HEK293 (cell line): ENCODE results near the gene PLEKHG2.

Experiments used
- CTCF ChIA-PET: fragments of 350-600 bp; formaldehyde crosslinking; extraction: SDS; loops from one replicate; lab custom pipeline; 2021; ENCODE audit warnings: antibody characterized with exemption; lab: Yijun Ruan, JAX
- POLR2A ChIA-PET: fragments of 300-600 bp; formaldehyde crosslinking; extraction: SDS; loops from one replicate; lab custom pipeline; 2020; ENCODE audit warnings: antibody characterized with exemption, inconsistent platforms; lab: Yijun Ruan, JAX
- H3K27ac ChIP-seq: fragments of 200-500 bp; sonication (Bioruptor generic); 2 replicates; pipeline ENCODE4 v1.5.1; 2014; ENCODE audit warnings: low read depth, low read length, control low read depth, inconsistent platforms; ENCODE audit errors: extremely low read depth
- H3K36me3 ChIP-seq, 2 experiments: fragments of 200-500 bp in 1 of 2; sonication (Bioruptor generic) in 1 of 2; 1 replicate in 1 of 2; 2 replicates in 1 of 2; pipeline ENCODE4 v1.5.1; 2014 to 2017; ENCODE audit warnings: inconsistent platforms in 2 of 2, low read length in 2 of 2; ENCODE audit not compliant: control insufficient read depth in 2 of 2, insufficient read depth in 1 of 2
- H3K4me1 ChIP-seq: fragments of 200-500 bp; sonication (Bioruptor generic); 2 replicates; pipeline ENCODE4 v1.5.1; 2014; ENCODE audit warnings: mild to moderate bottlenecking, low read length, inconsistent platforms; ENCODE audit not compliant: control insufficient read depth, insufficient read depth
- H3K4me3 ChIP-seq: 2 replicates; pipeline ENCODE4 v1.5.1; 2011; ENCODE audit warnings: low read depth, mild to moderate bottlenecking, control low read depth, low read length, moderate library complexity
- H3K9me3 ChIP-seq: fragments of 200-500 bp; sonication (Bioruptor generic); 2 replicates; pipeline ENCODE4 v1.5.1; 2014; ENCODE audit warnings: low read depth, low read length, inconsistent platforms; ENCODE audit not compliant: control insufficient read depth, insufficient read depth
- INSM2 ChIP-seq: fragments of 450-650 bp; formaldehyde crosslinking; IDR thresholded peaks from 2 replicates; pipeline ENCODE4 v1.5.1; 2016; ENCODE audit warnings: missing biosample characterization, missing genetic modification characterization
- PRDM10 ChIP-seq: fragments of 450-650 bp; formaldehyde crosslinking; IDR thresholded peaks from 2 replicates; pipeline ENCODE4 v1.5.1; 2016; ENCODE audit warnings: missing biosample characterization, missing genetic modification characterization
- PRDM2 ChIP-seq: fragments of 450-650 bp; formaldehyde crosslinking; IDR thresholded peaks from 2 replicates; pipeline ENCODE4 v1.5.1; 2016; ENCODE audit warnings: missing biosample characterization, missing genetic modification characterization, borderline replicate concordance
- ZBTB1 ChIP-seq: fragments of 450-650 bp; formaldehyde crosslinking; IDR thresholded peaks from 2 replicates; pipeline ENCODE4 v1.5.1; 2016; ENCODE audit warnings: missing biosample characterization, missing genetic modification characterization
- ZNF121 ChIP-seq: fragments of 450-650 bp; formaldehyde crosslinking; IDR thresholded peaks from 2 replicates; pipeline ENCODE4 v1.5.1; 2016; ENCODE audit warnings: missing biosample characterization, missing genetic modification characterization
- ZNF174 ChIP-seq: fragments of 450-650 bp; formaldehyde crosslinking; IDR thresholded peaks from 2 replicates; pipeline ENCODE4 v1.5.0; 2017; ENCODE audit warnings: missing biosample characterization, mild to moderate bottlenecking, missing genetic modification characterization
- ZNF184 ChIP-seq: fragments of 450-650 bp; IDR thresholded peaks from 2 replicates; pipeline ENCODE4 v1.5.1; 2018; ENCODE audit warnings: missing biosample characterization, mild to moderate bottlenecking, missing genetic modification characterization
- ZNF596 ChIP-seq: fragments of 450-650 bp; IDR thresholded peaks from 2 replicates; pipeline ENCODE4 v1.5.0; 2018; ENCODE audit warnings: missing biosample characterization, mild to moderate bottlenecking, missing genetic modification characterization, moderate library complexity
- TF ChIP-seq, protein P1 (sequence below): fragments of 450-650 bp; formaldehyde crosslinking; IDR thresholded peaks from 2 replicates; pipeline ENCODE4 v1.5.1; 2016; ENCODE audit warnings: missing biosample characterization, missing genetic modification characterization
- TF ChIP-seq, protein P2 (sequence below): fragments of 450-650 bp; formaldehyde crosslinking; IDR thresholded peaks from 2 replicates; pipeline ENCODE4 v1.5.1; 2016; ENCODE audit warnings: missing biosample characterization, missing genetic modification characterization

The PLEKHG2 gene

GRCh38 chr19:39432677-39433025 lies 20.2 kb downstream of the PLEKHG2 start:
- Histone ChIP-seq H3K9me3 (no peaks in the 10 kb centered on the region), H3K27ac (peak overlapping the region; percentile 100), H3K4me1 (peaks cover 30% of the 10 kb centered on the region), H3K4me3 (no peak overlapping the region), H3K36me3 (peaks cover 32 to 43% of the 10 kb centered on the region in 2 experiments)
- TF ChIP-seq ZNF121 (tag by site-specific recombination): peak; percentile 63; the same call in 1 of the 2 replicates
- TF ChIP-seq, protein P1, sequence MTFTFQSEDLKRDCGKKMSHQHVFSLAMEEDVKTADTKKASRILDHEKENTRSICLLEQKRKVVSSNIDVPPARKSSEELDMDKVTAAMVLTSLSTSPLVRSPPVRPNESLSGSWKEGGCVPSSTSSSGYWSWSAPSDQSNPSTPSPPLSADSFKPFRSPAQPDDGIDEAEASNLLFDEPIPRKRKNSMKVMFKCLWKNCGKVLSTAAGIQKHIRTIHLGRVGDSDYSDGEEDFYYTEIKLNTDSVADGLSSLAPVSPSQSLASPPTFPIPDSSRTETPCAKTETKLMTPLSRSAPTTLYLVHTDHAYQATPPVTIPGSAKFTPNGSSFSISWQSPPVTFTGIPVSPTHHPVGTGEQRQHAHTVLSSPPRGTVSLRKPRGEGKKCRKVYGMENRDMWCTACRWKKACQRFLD: no peak
- POLR2A ChIA-PET: interaction anchor here (0.6 to 3.4 kb wide), 14 partner anchors 8 to 603 kb away, joined by 3 to 20 read pairs (median 6); partner anchors contain the start of genes MED29, PAF1, PLEKHG2 and SAMD4B
- CTCF ChIA-PET: interaction anchor here (0.6 to 1.8 kb wide), 8 partner anchors 11 to 101 kb away, joined by 3 to 10 read pairs (median 4); partner anchors contain the start of gene EID2B

GRCh38 chr19:39433480-39434079 lies 21.1 kb downstream of the PLEKHG2 start:
- POLR2A ChIA-PET: interaction anchor here (0.7 to 3.4 kb wide), 8 partner anchors 7 to 47 kb away, joined by 3 to 20 read pairs (median 8); partner anchors contain the start of genes MED29, PAF1, PLEKHG2 and SUPT5H
- Histone ChIP-seq H3K36me3 (peaks cover 32 to 43% of the 10 kb centered on the region in 2 experiments), H3K27ac (peak overlapping the region; percentile 100), H3K9me3 (no peaks in the 10 kb centered on the region)
- CTCF ChIA-PET: interaction anchor here (0.6 to 1.8 kb wide), 7 partner anchors 19 to 287 kb away, joined by 3 to 10 read pairs (median 4); partner anchors contain the start of gene EID2B
- TF ChIP-seq ZNF596 (tag by site-specific recombination): no peak
- no peak for TF ChIP-seq ZNF174
- no peak for TF ChIP-seq ZBTB1
- TF ChIP-seq ZNF184 (tag by site-specific recombination): no peak
- TF ChIP-seq, all 188 proteins: peak for 0
- no peak overlapping the region for H3K4me3 ChIP-seq
- peaks cover 30% of the 10 kb centered on the region for H3K4me1 ChIP-seq

DNA sequence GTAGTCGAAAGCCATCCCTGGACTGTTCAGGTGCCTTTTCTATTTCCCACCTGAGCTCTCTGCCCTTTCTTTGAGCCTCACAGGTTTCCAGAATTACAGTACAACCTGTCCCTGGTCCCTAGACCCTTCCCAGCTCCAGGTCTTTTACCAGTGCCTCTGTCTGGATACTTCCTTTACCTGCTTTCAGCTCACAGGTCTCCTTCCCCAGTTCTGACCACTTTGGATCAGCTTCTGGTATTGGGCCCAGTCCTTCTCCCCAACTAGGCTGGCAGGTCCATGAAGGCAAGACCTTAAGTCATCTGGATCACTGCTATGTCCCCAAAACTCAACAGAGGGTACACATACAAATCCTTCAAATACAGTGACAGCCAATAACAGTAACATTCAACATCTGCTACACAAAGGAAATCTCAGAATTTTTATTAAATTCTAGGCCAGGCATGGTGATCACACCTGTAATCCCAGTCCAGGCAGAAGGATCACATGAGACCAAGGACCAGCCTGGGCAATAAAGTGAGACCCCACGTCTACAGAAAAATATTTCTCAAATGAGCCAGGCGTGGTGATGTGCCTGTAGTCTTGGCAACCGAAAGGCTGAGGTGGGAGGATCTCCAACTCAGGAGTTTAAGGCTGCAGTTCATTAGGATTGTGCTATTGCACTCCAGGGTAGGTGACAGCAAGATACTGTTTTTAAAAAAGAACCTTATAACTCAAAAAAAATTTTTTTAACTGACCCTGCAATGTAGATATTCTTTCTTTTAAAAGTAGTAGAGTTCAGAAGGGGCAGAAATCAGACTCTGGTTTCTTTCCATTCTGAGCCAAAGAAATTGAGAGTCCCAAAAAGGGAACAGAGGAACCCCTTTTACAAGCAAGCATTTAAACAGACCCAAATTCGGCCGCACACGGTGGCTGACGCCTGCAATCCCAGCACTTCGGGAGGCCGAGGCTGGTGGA lies 21.9 kb downstream of the PLEKHG2 start:
- Histone ChIP-seq H3K9me3 (no peaks in the 10 kb centered on the region), H3K36me3 (peaks cover 32 to 43% of the 10 kb centered on the region in 2 experiments), H3K27ac (peak overlapping the region; percentile 100), H3K4me3 (peak overlapping the region; percentile 79), H3K4me1 (peaks cover 30% of the 10 kb centered on the region)
- ChIA-PET CTCF (interaction anchor here (0.6 to 2.0 kb wide), 14 partner anchors 20 to 504 kb away, joined by 3 to 19 read pairs (median 4); partner anchors contain the start of genes EID2, EID2B, MRPS12 and SARS2), POLR2A (interaction anchor here (0.7 to 3.4 kb wide), 29 partner anchors 11 to 816 kb away, joined by 3 to 255 read pairs (median 14); partner anchors contain the start of genes DLL3, DYRK1B, EID2 and EID2B)
- TF ChIP-seq PRDM2 (tag by site-specific recombination) (no peak), PRDM10 (peak; percentile 71), INSM2 (no peak)
- TF ChIP-seq, protein P2, sequence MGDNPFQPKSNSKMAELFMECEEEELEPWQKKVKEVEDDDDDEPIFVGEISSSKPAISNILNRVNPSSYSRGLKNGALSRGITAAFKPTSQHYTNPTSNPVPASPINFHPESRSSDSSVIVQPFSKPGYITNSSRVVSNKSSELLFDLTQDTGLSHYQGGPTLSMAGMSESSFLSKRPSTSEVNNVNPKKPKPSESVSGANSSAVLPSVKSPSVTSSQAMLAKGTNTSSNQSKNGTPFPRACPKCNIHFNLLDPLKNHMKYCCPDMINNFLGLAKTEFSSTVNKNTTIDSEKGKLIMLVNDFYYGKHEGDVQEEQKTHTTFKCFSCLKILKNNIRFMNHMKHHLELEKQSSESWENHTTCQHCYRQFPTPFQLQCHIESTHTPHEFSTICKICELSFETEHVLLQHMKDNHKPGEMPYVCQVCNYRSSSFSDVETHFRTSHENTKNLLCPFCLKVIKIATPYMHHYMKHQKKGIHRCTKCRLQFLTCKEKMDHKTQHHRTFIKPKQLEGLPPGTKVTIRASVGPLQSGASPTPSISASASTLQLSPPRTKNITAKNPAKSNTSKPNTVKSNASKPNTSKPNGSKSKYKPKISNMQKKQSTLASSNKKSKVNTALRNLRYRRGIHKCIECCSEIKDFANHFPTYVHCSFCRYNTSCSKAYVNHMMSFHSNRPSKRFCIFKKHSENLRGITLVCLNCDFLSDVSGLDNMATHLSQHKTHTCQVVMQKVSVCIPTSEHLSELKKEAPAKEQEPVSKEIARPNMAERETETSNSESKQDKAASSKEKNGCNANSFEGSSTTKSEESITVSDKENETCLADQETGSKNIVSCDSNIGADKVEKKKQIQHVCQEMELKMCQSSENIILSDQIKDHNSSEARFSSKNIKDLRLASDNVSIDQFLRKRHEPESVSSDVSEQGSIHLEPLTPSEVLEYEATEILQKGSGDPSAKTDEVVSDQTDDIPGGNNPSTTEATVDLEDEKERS (tag by site-specific recombination): no peak
